Right lobe of liver (tissue), 6 donors: Measurements from ENCODE around the gene NAP1L5. TPM values are rescaled to one million over a fixed set of nuclear protein-coding genes. Genes with fewer than 3 reads are reported as not detected.

Experiments used
- ATAC-seq, 4 donors: fragments of 200-7000 bp; cut with Tn5 transposase; one replicate each; pipeline ENCODE4 v1.9.1; 2020; ENCODE audit warnings: mild to moderate bottlenecking in 4 of 4, moderate library complexity in 4 of 4
- DNase-seq, 3 donors: peaks; one replicate each; pipeline ENCODE4 v3.0.0-alpha.2; 2020
- H3K27ac ChIP-seq, 3 donors: fragments of 200-600 bp; one replicate each; pipeline ENCODE4 v1.8.0; 2022
- H3K27me3 ChIP-seq, 2 donors: fragments of 200-600 bp; one replicate each; pipeline ENCODE4 v1.8.0; 2022
- H3K36me3 ChIP-seq, 4 donors: fragments of 200-600 bp; sonication (generic) in 1 of 4; one replicate each; pipeline versions ENCODE4 v1.5.1 to v1.8.0; 2017 to 2022; ENCODE audit warnings: control low read depth in 1 of 4
- H3K4me1 ChIP-seq, 4 donors: fragments of 200-600 bp; sonication (generic) in 1 of 4; one replicate each; pipeline versions ENCODE4 v1.5.1 to v1.8.0; 2017 to 2022; ENCODE audit warnings: control low read depth in 1 of 4
- H3K4me3 ChIP-seq, 3 donors: fragments of 200-600 bp; one replicate each; pipeline ENCODE4 v1.8.0; 2022
- H3K9me3 ChIP-seq, 4 donors: fragments of 200-600 bp; sonication (generic) in 1 of 4; one replicate each; pipeline versions ENCODE4 v1.5.1 to v1.8.0; 2017 to 2022; ENCODE audit warnings: control low read depth in 1 of 4
- POLR2A ChIP-seq: fragments of 450-650 bp; IDR thresholded peaks from one replicate; pipeline ENCODE4 v1.6.1; 2017; ENCODE audit warnings: antibody characterized with exemption, mild to moderate bottlenecking
- WGBS: methylation state at CpG from one replicate; pipeline ENCODE4 v1.1.6; 2018; ENCODE audit warnings: low coverage, low lambda C conversion rate; ENCODE audit not compliant: insufficient coverage; ENCODE audit errors: missing lambda C conversion rate; 5-methylcytosine and 5-hydroxymethylcytosine counted together
- intact Hi-C, 2 donors: fragments of 100-400 bp; cut with DNase I; formaldehyde crosslinking; loops; one replicate each; pipeline versions ENCODE4 v1.11.2 to v1.14.1; 2022
- total RNA-seq, 6 experiments: library from RNA; depleted of rRNA in 2 of 6; stranded (reverse); fragments of >200 nt in 2 of 6; fragmentation: NEBNext Ultra II Directional in 3 of 6; extraction: Animal tissue kit (Norgen Biotek cat#: 25700) in 3 of 6; gene quantifications; one replicate each; pipeline versions ENCODE4 v1.1.0 to v1.2.4, GENCODE V29; 2016 to 2023
- TF ChIP-seq, protein P1 (sequence below), 4 donors: fragments of 200-600 bp in 3 of 4; fragments of 450-650 bp in 1 of 4; IDR thresholded peaks; one replicate each; pipeline versions ENCODE4 v1.5.1 to v1.8.0; 2016 to 2022; ENCODE audit warnings: antibody characterized with exemption in 4 of 4, mild to moderate bottlenecking in 2 of 4
- donor health status: DM: no; HTN: yes; CAD: no.
- donor health status: DM: no; HTN: no; CAD: no.
- donor health status: DM: no; HTN: no; CAD: no.
- donor health status: DM: no; HTN: yes; CAD: no.
- donor health status: DM: no; HTN: yes; CAD: no.

NAP1L5 gene
- total RNA-seq, 6 experiments from 2014 or later: 1.8 to 5.7 (median 3.0) TPM

- DNase-seq (no peak), ATAC-seq (no peak)
- H3K27me3 ChIP-seq: no peaks in the 10 kb centered on the region
- no peak overlapping the region for H3K4me3 ChIP-seq
- peaks cover 7 to 60% (median 28%) of the 10 kb centered on the region in 4 donors for H3K36me3 ChIP-seq
- intact Hi-C loops: no loop called here
- no peak for TF ChIP-seq POLR2A
- TF ChIP-seq, protein P1, sequence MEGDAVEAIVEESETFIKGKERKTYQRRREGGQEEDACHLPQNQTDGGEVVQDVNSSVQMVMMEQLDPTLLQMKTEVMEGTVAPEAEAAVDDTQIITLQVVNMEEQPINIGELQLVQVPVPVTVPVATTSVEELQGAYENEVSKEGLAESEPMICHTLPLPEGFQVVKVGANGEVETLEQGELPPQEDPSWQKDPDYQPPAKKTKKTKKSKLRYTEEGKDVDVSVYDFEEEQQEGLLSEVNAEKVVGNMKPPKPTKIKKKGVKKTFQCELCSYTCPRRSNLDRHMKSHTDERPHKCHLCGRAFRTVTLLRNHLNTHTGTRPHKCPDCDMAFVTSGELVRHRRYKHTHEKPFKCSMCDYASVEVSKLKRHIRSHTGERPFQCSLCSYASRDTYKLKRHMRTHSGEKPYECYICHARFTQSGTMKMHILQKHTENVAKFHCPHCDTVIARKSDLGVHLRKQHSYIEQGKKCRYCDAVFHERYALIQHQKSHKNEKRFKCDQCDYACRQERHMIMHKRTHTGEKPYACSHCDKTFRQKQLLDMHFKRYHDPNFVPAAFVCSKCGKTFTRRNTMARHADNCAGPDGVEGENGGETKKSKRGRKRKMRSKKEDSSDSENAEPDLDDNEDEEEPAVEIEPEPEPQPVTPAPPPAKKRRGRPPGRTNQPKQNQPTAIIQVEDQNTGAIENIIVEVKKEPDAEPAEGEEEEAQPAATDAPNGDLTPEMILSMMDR (IDR thresholded peaks at IDR 0.05): no peak
- no peaks in the 10 kb centered on the region for H3K9me3 ChIP-seq
- H3K4me1 ChIP-seq: peaks cover 0 to 30% (median 2%) of the 10 kb centered on the region in 4 donors
- 100% methylated on average over 1 of the region's 5 CpGs for WGBS
- no peak overlapping the region for H3K27ac ChIP-seq
These were observed 33.2 kb upstream of the NAP1L5 start for GRCh38 chr4:88730811-88731210.

DNA sequence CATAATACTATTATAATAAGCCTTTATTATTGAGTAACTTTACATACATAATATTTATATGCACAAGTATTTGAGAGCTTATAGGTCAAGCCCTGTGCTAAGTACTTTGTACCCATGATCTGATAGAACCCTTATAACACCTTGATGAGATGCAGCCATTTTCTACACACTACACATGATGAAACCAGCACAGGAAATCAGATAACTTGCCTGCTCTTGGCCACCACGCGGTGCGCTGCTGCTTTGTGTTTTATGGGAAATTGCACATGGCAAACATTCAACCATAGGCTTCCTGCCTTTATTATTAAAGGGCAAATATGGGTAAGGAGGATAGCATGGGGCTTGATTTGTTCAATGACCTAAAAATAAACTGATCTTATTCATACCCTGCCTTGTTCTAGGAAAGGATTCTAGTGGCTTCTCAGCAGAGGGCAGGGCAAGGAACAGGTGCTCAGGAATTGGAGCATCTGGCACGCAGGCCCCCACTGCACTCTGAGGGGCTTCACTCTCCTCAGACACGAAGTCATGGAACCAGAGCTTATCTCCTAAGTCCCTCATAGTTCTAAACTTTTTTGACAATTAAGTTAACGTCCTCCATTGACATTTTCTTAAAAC, 31.6 kb upstream of the NAP1L5 start:
- DNase-seq: no peak
- peaks cover 7 to 62% (median 28%) of the 10 kb centered on the region in 4 donors for H3K36me3 ChIP-seq
- 76% methylated on average over 6 of the region's 6 CpGs for WGBS
- intact Hi-C loops: no loop called here
- TF ChIP-seq POLR2A: no peak
- TF ChIP-seq, protein P1 (IDR thresholded peaks at IDR 0.05): no peak
- H3K4me1 ChIP-seq: peaks cover 0 to 19% (median 2%) of the 10 kb centered on the region in 4 donors
- H3K4me3 ChIP-seq: no peak overlapping the region
- no peaks in the 10 kb centered on the region for H3K9me3 ChIP-seq
- no peak overlapping the region for H3K27ac ChIP-seq
- H3K27me3 ChIP-seq: no peaks in the 10 kb centered on the region
- no peak for ATAC-seq

DNA sequence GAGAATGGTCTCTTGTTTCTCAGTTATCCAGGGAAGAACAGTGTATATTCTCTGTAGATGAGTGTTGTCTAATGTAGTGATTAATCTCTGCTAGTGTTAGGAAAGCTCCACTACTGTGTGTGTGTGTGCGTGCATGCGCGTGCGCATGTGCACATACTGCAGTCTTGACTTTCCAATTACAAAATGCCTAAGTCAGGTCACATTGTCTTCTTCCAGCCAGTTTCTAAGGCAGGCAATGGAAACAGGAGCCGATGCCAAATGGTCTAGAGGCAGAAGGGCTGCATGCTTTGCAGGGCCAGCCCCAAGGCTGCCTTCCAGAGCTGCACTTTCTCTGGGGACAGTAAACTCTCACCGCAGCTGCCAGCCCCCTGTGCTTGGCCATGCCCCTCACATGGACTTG, 30.5 kb upstream of the NAP1L5 start:
- peaks cover 7 to 62% (median 28%) of the 10 kb centered on the region in 4 donors for H3K36me3 ChIP-seq
- no peak for DNase-seq

DNA sequence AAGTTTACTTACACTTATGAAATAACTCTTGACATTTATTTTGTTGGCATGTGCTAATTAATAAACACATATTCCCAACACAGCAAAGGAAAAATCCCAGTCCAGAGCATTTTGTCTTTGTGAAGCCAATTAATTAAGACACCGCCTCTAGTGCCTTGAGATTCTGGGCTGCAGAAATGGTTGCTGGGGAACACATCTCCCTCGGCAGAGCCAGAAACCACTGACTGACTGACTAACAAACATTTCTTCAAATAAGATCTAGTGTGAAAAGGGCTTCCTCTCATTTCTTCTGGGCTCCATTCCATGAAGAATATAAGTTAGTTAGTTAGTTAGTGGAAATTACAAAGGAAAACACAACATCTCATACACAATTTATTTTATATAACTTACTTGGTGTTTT, 28.4 kb upstream of the NAP1L5 start:
- no peak for ATAC-seq
- Histone ChIP-seq H3K36me3 (peaks cover 0 to 52% (median 24%) of the 10 kb centered on the region in 4 donors), H3K27me3 (no peaks in the 10 kb centered on the region), H3K4me3 (no peak overlapping the region), H3K9me3 (no peaks in the 10 kb centered on the region), H3K27ac (no peak overlapping the region), H3K4me1 (peaks cover 0 to 7% (median 3%) of the 10 kb centered on the region in 4 donors)
- 100% methylated on average over 2 of the region's 2 CpGs for WGBS
- TF ChIP-seq, protein P1 (IDR thresholded peaks at IDR 0.05): no peak
- TF ChIP-seq POLR2A: no peak
- intact Hi-C loops: no loop called here
- DNase-seq: no peak

More for the DNA sequence above, 30.5 kb upstream of the NAP1L5 start:
- WGBS: 73% methylated on average over 6 of the region's 6 CpGs
- intact Hi-C loops: no loop called here
- TF ChIP-seq POLR2A: no peak
- TF ChIP-seq, protein P1 (IDR thresholded peaks at IDR 0.05): no peak
- H3K9me3 ChIP-seq: no peaks in the 10 kb centered on the region
- no peak overlapping the region for H3K27ac ChIP-seq
- H3K4me1 ChIP-seq: peaks cover 0 to 8% (median 0%) of the 10 kb centered on the region in 4 donors
- ATAC-seq: peak in 3 of 4 donors; percentile 13 to 30 (median 17)
- H3K4me3 ChIP-seq: no peak overlapping the region
- H3K27me3 ChIP-seq: no peaks in the 10 kb centered on the region
